Trophoblast cell (in vitro differentiated cells and primary cell): ENCODE data around the gene NEK8.

ENCODE experiments used
- DNase-seq, 2 donors: peaks; one replicate each; pipeline ENCODE4 v3.0.0-alpha.2; 2016
- H2AFZ ChIP-seq: 2 replicates; pipeline ENCODE4 v1.6.1; 2013; ENCODE audit warnings: low read length, moderate library complexity, mild to moderate bottlenecking; ENCODE audit not compliant: insufficient read depth, poor library complexity
- H2AK5ac ChIP-seq: 2 replicates; pipeline ENCODE4 v1.6.1; 2013; ENCODE audit warnings: mild to moderate bottlenecking, low read length
- H2BK120ac ChIP-seq: 2 replicates; pipeline ENCODE4 v1.6.1; 2013; ENCODE audit warnings: low read length, mild to moderate bottlenecking, moderate library complexity; ENCODE audit not compliant: insufficient read depth, poor library complexity
- H2BK12ac ChIP-seq: 2 replicates; pipeline ENCODE4 v1.6.1; 2013; ENCODE audit warnings: mild to moderate bottlenecking, low read length, moderate library complexity
- H2BK5ac ChIP-seq: 2 replicates; pipeline ENCODE4 v1.6.1; 2013; ENCODE audit warnings: low read length, low read depth, moderate library complexity, mild to moderate bottlenecking; ENCODE audit not compliant: poor library complexity
- H3K14ac ChIP-seq: 2 replicates; pipeline ENCODE4 v1.6.1; 2013; ENCODE audit warnings: mild to moderate bottlenecking, low read length
- H3K18ac ChIP-seq: 2 replicates; pipeline ENCODE4 v1.6.1; 2013; ENCODE audit warnings: mild to moderate bottlenecking, low read length
- H3K23ac ChIP-seq: 2 replicates; pipeline ENCODE4 v1.6.1; 2013; ENCODE audit warnings: low read length
- H3K27ac ChIP-seq: 2 replicates; pipeline ENCODE4 v1.5.1; 2013; ENCODE audit warnings: low read depth, mild to moderate bottlenecking, inconsistent platforms, low read length, moderate library complexity
- H3K27me3 ChIP-seq: 2 replicates; pipeline ENCODE4 v1.6.1; 2013; ENCODE audit warnings: inconsistent platforms, mild to moderate bottlenecking, low read length, moderate library complexity; ENCODE audit not compliant: insufficient read depth
- H3K36me3 ChIP-seq, 2 experiments: 1 replicate in 1 of 2; 2 replicates in 1 of 2; pipeline ENCODE4 v1.6.1; 2013; ENCODE audit warnings: low read length in 2 of 2, mild to moderate bottlenecking in 2 of 2, moderate library complexity in 1 of 2; ENCODE audit not compliant: insufficient read depth in 2 of 2, control insufficient read depth in 1 of 2
- H3K4ac ChIP-seq: 2 replicates; pipeline ENCODE4 v1.6.1; 2013; ENCODE audit warnings: low read depth, mild to moderate bottlenecking, low read length, moderate library complexity
- H3K4me1 ChIP-seq, 2 experiments: 1 replicate in 1 of 2; 2 replicates in 1 of 2; pipeline ENCODE4 v1.6.1; 2013; ENCODE audit warnings: low read length in 2 of 2, mild to moderate bottlenecking in 2 of 2, moderate library complexity in 1 of 2; ENCODE audit not compliant: insufficient read depth in 2 of 2, control insufficient read depth in 1 of 2
- H3K4me2 ChIP-seq: 2 replicates; pipeline ENCODE4 v1.6.1; 2013; ENCODE audit warnings: inconsistent platforms, mild to moderate bottlenecking, low read length, moderate library complexity
- H3K4me3 ChIP-seq: 2 replicates; pipeline ENCODE4 v1.5.1; 2013; ENCODE audit warnings: mild to moderate bottlenecking, low read depth, low read length, inconsistent platforms
- H3K79me1 ChIP-seq: one replicate; pipeline ENCODE4 v1.6.1; 2013; ENCODE audit warnings: low read length
- H3K79me2 ChIP-seq: 2 replicates; pipeline ENCODE4 v1.6.1; 2013; ENCODE audit warnings: low read length, mild to moderate bottlenecking; ENCODE audit not compliant: control insufficient read depth, insufficient read depth, poor library complexity
- H3K9ac ChIP-seq: 2 replicates; pipeline ENCODE4 v1.6.1; 2013; ENCODE audit warnings: mild to moderate bottlenecking, low read length
- H3K9me3 ChIP-seq: 2 replicates; pipeline ENCODE4 v1.6.1; 2013; ENCODE audit warnings: low read depth, mild to moderate bottlenecking, control low read depth, inconsistent platforms, low read length; ENCODE audit not compliant: insufficient read depth
- H4K12ac ChIP-seq: 2 replicates; pipeline ENCODE4 v1.6.1; 2013; ENCODE audit warnings: low read depth, mild to moderate bottlenecking, low read length, moderate library complexity
- H4K8ac ChIP-seq: 2 replicates; pipeline ENCODE4 v1.6.1; 2013; ENCODE audit warnings: low read depth, mild to moderate bottlenecking, low read length, moderate library complexity
- H4K91ac ChIP-seq: one replicate; pipeline ENCODE4 v1.6.1; 2013; ENCODE audit warnings: low read depth, mild to moderate bottlenecking, low read length, moderate library complexity
- WGBS: extraction: QIAGEN DNeasy Blood & Tissue Kit; methylation state at CpG from one replicate; pipeline ENCODE4 v1.1.7; 2013; ENCODE audit warnings: missing lambda C conversion rate; ENCODE audit not compliant: insufficient read length, insufficient coverage; ENCODE audit errors: extremely low coverage; 5-methylcytosine and 5-hydroxymethylcytosine counted together

NEK8 gene

GRCh38 chr17:28698253-28698941 lies 30.2 kb upstream of the NEK8 start:
- Histone ChIP-seq H3K9ac (no peak overlapping the region), H2AFZ (no peak overlapping the region), H3K4me2 (no peak overlapping the region), H3K27me3 (no peaks in the 10 kb centered on the region), H3K14ac (no peak overlapping the region), H3K9me3 (peaks cover 2% of the 10 kb centered on the region), H3K79me2 (no peaks in the 10 kb centered on the region), H4K8ac (no peak overlapping the region), H3K23ac (no peak overlapping the region), H3K27ac (no peak overlapping the region), H3K18ac (no peak overlapping the region), H2AK5ac (no peak overlapping the region), H4K91ac (no peak overlapping the region), H3K36me3 (peaks cover 88 to 98% of the 10 kb centered on the region in 2 experiments), H3K4me3 (no peak overlapping the region), H4K12ac (no peak overlapping the region), H3K4ac (no peak overlapping the region), H2BK12ac (no peak overlapping the region), H2BK120ac (no peak overlapping the region), H2BK5ac (no peak overlapping the region), H3K4me1 (no peaks in the 10 kb centered on the region), H3K79me1 (no peaks in the 10 kb centered on the region)
- DNase-seq: no peak
- WGBS: no CpG with 5 or more reads among the region's 6 CpGs

- Histone ChIP-seq H4K91ac (no peak overlapping the region), H3K4me3 (no peak overlapping the region), H4K12ac (no peak overlapping the region), H3K18ac (no peak overlapping the region), H3K27ac (no peak overlapping the region), H2BK5ac (no peak overlapping the region), H2AK5ac (no peak overlapping the region), H3K23ac (no peak overlapping the region), H3K27me3 (no peaks in the 10 kb centered on the region), H4K8ac (no peak overlapping the region), H2AFZ (no peak overlapping the region), H3K14ac (no peak overlapping the region), H2BK12ac (no peak overlapping the region), H3K4me1 (no peaks in the 10 kb centered on the region), H3K9ac (no peak overlapping the region), H3K36me3 (peaks cover 84 to 96% of the 10 kb centered on the region in 2 experiments), H3K9me3 (peaks cover 2% of the 10 kb centered on the region), H3K79me1 (no peaks in the 10 kb centered on the region), H3K4me2 (no peak overlapping the region), H3K79me2 (no peaks in the 10 kb centered on the region), H2BK120ac (no peak overlapping the region), H3K4ac (no peak overlapping the region)
- DNase-seq: no peak
- WGBS: no CpG with 5 or more reads among the region's 8 CpGs
Observed at GRCh38 chr17:28700278-28700677, 28.3 kb upstream of the NEK8 start.

GRCh38 chr17:28700830-28701492 lies 27.6 kb upstream of the NEK8 start:
- Histone ChIP-seq H2BK12ac (no peak overlapping the region), H3K4me1 (no peaks in the 10 kb centered on the region), H4K91ac (no peak overlapping the region), H3K14ac (no peak overlapping the region), H3K4ac (no peak overlapping the region), H4K8ac (no peak overlapping the region), H4K12ac (no peak overlapping the region), H2AFZ (no peak overlapping the region), H2BK120ac (no peak overlapping the region), H3K79me1 (no peaks in the 10 kb centered on the region), H3K23ac (no peak overlapping the region), H3K9ac (no peak overlapping the region), H3K27ac (no peak overlapping the region), H3K4me2 (no peak overlapping the region), H3K4me3 (no peak overlapping the region), H3K27me3 (no peaks in the 10 kb centered on the region), H3K18ac (no peak overlapping the region), H3K36me3 (peaks cover 78 to 93% of the 10 kb centered on the region in 2 experiments), H2AK5ac (no peak overlapping the region), H3K9me3 (peaks cover 2% of the 10 kb centered on the region), H2BK5ac (no peak overlapping the region), H3K79me2 (no peaks in the 10 kb centered on the region)
- DNase-seq: no peak
- no CpG with 5 or more reads among the region's 10 CpGs for WGBS

GRCh38 chr17:28702026-28702751 lies 26.4 kb upstream of the NEK8 start:
- Histone ChIP-seq H4K12ac (no peak overlapping the region), H3K79me1 (no peaks in the 10 kb centered on the region), H4K8ac (no peak overlapping the region), H2BK5ac (no peak overlapping the region), H3K9me3 (no peaks in the 10 kb centered on the region), H3K36me3 (peaks cover 71 to 86% of the 10 kb centered on the region in 2 experiments), H3K4me1 (no peaks in the 10 kb centered on the region), H3K27me3 (no peaks in the 10 kb centered on the region), H3K18ac (no peak overlapping the region), H3K79me2 (no peaks in the 10 kb centered on the region), H3K9ac (no peak overlapping the region), H3K27ac (no peak overlapping the region), H2BK12ac (no peak overlapping the region), H4K91ac (no peak overlapping the region), H3K4me2 (no peak overlapping the region), H2BK120ac (no peak overlapping the region), H3K4me3 (no peak overlapping the region), H2AK5ac (no peak overlapping the region), H3K14ac (no peak overlapping the region), H3K4ac (no peak overlapping the region), H2AFZ (no peak overlapping the region), H3K23ac (no peak overlapping the region)
- DNase-seq: no peak
- no CpG with 5 or more reads among the region's 10 CpGs for WGBS
